Trophoblast cell (in vitro differentiated cells and primary cell): ENCODE data around the gene STXBP3.

Source experiments
- DNase-seq, 2 donors: peaks; one replicate each; pipeline ENCODE4 v3.0.0-alpha.2; 2016
- H2AFZ ChIP-seq: 2 replicates; pipeline ENCODE4 v1.6.1; 2013; ENCODE audit warnings: low read length, moderate library complexity, mild to moderate bottlenecking; ENCODE audit not compliant: insufficient read depth, poor library complexity
- H2AK5ac ChIP-seq: 2 replicates; pipeline ENCODE4 v1.6.1; 2013; ENCODE audit warnings: mild to moderate bottlenecking, low read length
- H2BK120ac ChIP-seq: 2 replicates; pipeline ENCODE4 v1.6.1; 2013; ENCODE audit warnings: low read length, mild to moderate bottlenecking, moderate library complexity; ENCODE audit not compliant: insufficient read depth, poor library complexity
- H2BK12ac ChIP-seq: 2 replicates; pipeline ENCODE4 v1.6.1; 2013; ENCODE audit warnings: mild to moderate bottlenecking, low read length, moderate library complexity
- H2BK5ac ChIP-seq: 2 replicates; pipeline ENCODE4 v1.6.1; 2013; ENCODE audit warnings: low read length, low read depth, moderate library complexity, mild to moderate bottlenecking; ENCODE audit not compliant: poor library complexity
- H3K14ac ChIP-seq: 2 replicates; pipeline ENCODE4 v1.6.1; 2013; ENCODE audit warnings: mild to moderate bottlenecking, low read length
- H3K18ac ChIP-seq: 2 replicates; pipeline ENCODE4 v1.6.1; 2013; ENCODE audit warnings: mild to moderate bottlenecking, low read length
- H3K23ac ChIP-seq: 2 replicates; pipeline ENCODE4 v1.6.1; 2013; ENCODE audit warnings: low read length
- H3K27ac ChIP-seq: 2 replicates; pipeline ENCODE4 v1.5.1; 2013; ENCODE audit warnings: low read depth, mild to moderate bottlenecking, inconsistent platforms, low read length, moderate library complexity
- H3K27me3 ChIP-seq: 2 replicates; pipeline ENCODE4 v1.6.1; 2013; ENCODE audit warnings: inconsistent platforms, mild to moderate bottlenecking, low read length, moderate library complexity; ENCODE audit not compliant: insufficient read depth
- H3K36me3 ChIP-seq, 2 experiments: 1 replicate in 1 of 2; 2 replicates in 1 of 2; pipeline ENCODE4 v1.6.1; 2013; ENCODE audit warnings: low read length in 2 of 2, mild to moderate bottlenecking in 2 of 2, moderate library complexity in 1 of 2; ENCODE audit not compliant: insufficient read depth in 2 of 2, control insufficient read depth in 1 of 2
- H3K4ac ChIP-seq: 2 replicates; pipeline ENCODE4 v1.6.1; 2013; ENCODE audit warnings: low read depth, mild to moderate bottlenecking, low read length, moderate library complexity
- H3K4me1 ChIP-seq, 2 experiments: 1 replicate in 1 of 2; 2 replicates in 1 of 2; pipeline ENCODE4 v1.6.1; 2013; ENCODE audit warnings: low read length in 2 of 2, mild to moderate bottlenecking in 2 of 2, moderate library complexity in 1 of 2; ENCODE audit not compliant: insufficient read depth in 2 of 2, control insufficient read depth in 1 of 2
- H3K4me2 ChIP-seq: 2 replicates; pipeline ENCODE4 v1.6.1; 2013; ENCODE audit warnings: inconsistent platforms, mild to moderate bottlenecking, low read length, moderate library complexity
- H3K4me3 ChIP-seq: 2 replicates; pipeline ENCODE4 v1.5.1; 2013; ENCODE audit warnings: mild to moderate bottlenecking, low read depth, low read length, inconsistent platforms
- H3K79me1 ChIP-seq: one replicate; pipeline ENCODE4 v1.6.1; 2013; ENCODE audit warnings: low read length
- H3K79me2 ChIP-seq: 2 replicates; pipeline ENCODE4 v1.6.1; 2013; ENCODE audit warnings: low read length, mild to moderate bottlenecking; ENCODE audit not compliant: control insufficient read depth, insufficient read depth, poor library complexity
- H3K9ac ChIP-seq: 2 replicates; pipeline ENCODE4 v1.6.1; 2013; ENCODE audit warnings: mild to moderate bottlenecking, low read length
- H3K9me3 ChIP-seq: 2 replicates; pipeline ENCODE4 v1.6.1; 2013; ENCODE audit warnings: low read depth, mild to moderate bottlenecking, control low read depth, inconsistent platforms, low read length; ENCODE audit not compliant: insufficient read depth
- H4K12ac ChIP-seq: 2 replicates; pipeline ENCODE4 v1.6.1; 2013; ENCODE audit warnings: low read depth, mild to moderate bottlenecking, low read length, moderate library complexity
- H4K8ac ChIP-seq: 2 replicates; pipeline ENCODE4 v1.6.1; 2013; ENCODE audit warnings: low read depth, mild to moderate bottlenecking, low read length, moderate library complexity
- H4K91ac ChIP-seq: one replicate; pipeline ENCODE4 v1.6.1; 2013; ENCODE audit warnings: low read depth, mild to moderate bottlenecking, low read length, moderate library complexity
- WGBS: extraction: QIAGEN DNeasy Blood & Tissue Kit; methylation state at CpG from one replicate; pipeline ENCODE4 v1.1.7; 2013; ENCODE audit warnings: missing lambda C conversion rate; ENCODE audit not compliant: insufficient read length, insufficient coverage; ENCODE audit errors: extremely low coverage; 5-methylcytosine and 5-hydroxymethylcytosine counted together

The STXBP3 gene

DNA sequence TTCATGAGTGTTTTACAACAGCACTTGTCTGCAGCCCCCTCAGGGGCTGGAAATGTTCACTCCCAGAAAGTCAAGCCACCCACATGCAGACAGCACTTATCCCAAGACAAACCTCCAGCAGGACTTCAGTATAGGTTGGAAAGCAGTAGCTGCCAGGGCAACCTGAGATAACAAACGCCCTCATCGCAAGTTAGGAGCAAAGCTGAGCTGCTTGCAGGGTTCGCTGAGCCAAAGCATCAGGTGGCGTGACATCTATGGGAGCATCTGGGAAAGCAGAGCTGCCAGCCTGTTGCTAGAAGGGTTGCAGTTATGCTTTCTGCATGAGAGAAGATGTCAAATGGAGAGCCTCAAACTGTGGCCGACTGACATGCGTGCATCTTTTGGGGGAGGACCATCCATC lies 4.2 kb upstream of the STXBP3 start:
- Histone ChIP-seq H4K91ac (no peak overlapping the region), H3K79me2 (peaks cover 5% of the 10 kb centered on the region), H2AFZ (no peak overlapping the region), H2AK5ac (no peak overlapping the region), H3K36me3 (no peaks in the 10 kb centered on the region), H3K9ac (no peak overlapping the region), H3K27me3 (no peaks in the 10 kb centered on the region), H3K79me1 (peaks cover 9% of the 10 kb centered on the region), H4K12ac (no peak overlapping the region), H3K4me1 (no peaks in the 10 kb centered on the region), H3K4me3 (no peak overlapping the region), H3K4me2 (no peak overlapping the region), H4K8ac (no peak overlapping the region), H3K27ac (no peak overlapping the region), H3K14ac (no peak overlapping the region), H2BK12ac (no peak overlapping the region), H3K9me3 (no peaks in the 10 kb centered on the region), H3K23ac (no peak overlapping the region), H3K18ac (no peak overlapping the region), H2BK5ac (no peak overlapping the region), H2BK120ac (no peak overlapping the region), H3K4ac (no peak overlapping the region)
- DNase-seq: no peak
- whole genome bisulfite sequencing: no CpG with 5 or more reads among the region's 6 CpGs

DNA sequence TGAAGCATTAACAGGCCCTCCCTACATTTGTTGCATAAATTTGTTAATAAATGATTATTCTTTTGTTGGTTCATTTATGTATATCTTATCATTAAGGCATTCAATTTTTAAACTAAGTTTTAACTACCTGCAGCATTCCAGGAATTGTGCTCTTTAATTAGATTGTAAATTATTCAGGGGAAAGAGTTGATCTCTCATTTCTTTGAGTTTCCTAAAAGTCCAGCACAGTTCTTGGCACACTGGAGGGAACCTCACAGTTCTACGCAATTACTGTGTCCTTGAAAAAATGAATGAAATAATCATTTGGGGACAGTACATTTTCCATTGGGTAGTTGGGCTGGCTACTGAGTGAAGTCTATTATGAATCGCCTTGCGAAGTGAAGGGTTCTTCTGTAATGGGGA lies 493 bp upstream of the STXBP3 start:
- no peak overlapping the region for H3K4ac ChIP-seq
- no peak overlapping the region for H3K18ac ChIP-seq
- H3K4me2 ChIP-seq: peak overlapping the region; percentile 33
- no peak overlapping the region for H3K14ac ChIP-seq
- no peaks in the 10 kb centered on the region for H3K4me1 ChIP-seq
- H3K9me3 ChIP-seq: no peaks in the 10 kb centered on the region
- H4K12ac ChIP-seq: peak overlapping the region; percentile 80
- no peak overlapping the region for H3K9ac ChIP-seq
- peak overlapping the region; percentile 5 for H2BK120ac ChIP-seq
- H2BK12ac ChIP-seq: no peak overlapping the region
- H4K8ac ChIP-seq: peak overlapping the region; percentile 64
- H3K27ac ChIP-seq: no peak overlapping the region
- no peak overlapping the region for H2AK5ac ChIP-seq
- no peak overlapping the region for H4K91ac ChIP-seq
- H3K79me2 ChIP-seq: peaks cover 5% of the 10 kb centered on the region
- H3K36me3 ChIP-seq: peaks cover 3% of the 10 kb centered on the region in 2 experiments
- no peak overlapping the region for H2AFZ ChIP-seq
- WGBS: no CpG with 5 or more reads among the region's 3 CpGs
- no peak overlapping the region for H2BK5ac ChIP-seq
- H3K79me1 ChIP-seq: peaks cover 9% of the 10 kb centered on the region
- no peak overlapping the region for H3K4me3 ChIP-seq
- no peaks in the 10 kb centered on the region for H3K27me3 ChIP-seq
- no peak for DNase-seq
- no peak overlapping the region for H3K23ac ChIP-seq

DNA sequence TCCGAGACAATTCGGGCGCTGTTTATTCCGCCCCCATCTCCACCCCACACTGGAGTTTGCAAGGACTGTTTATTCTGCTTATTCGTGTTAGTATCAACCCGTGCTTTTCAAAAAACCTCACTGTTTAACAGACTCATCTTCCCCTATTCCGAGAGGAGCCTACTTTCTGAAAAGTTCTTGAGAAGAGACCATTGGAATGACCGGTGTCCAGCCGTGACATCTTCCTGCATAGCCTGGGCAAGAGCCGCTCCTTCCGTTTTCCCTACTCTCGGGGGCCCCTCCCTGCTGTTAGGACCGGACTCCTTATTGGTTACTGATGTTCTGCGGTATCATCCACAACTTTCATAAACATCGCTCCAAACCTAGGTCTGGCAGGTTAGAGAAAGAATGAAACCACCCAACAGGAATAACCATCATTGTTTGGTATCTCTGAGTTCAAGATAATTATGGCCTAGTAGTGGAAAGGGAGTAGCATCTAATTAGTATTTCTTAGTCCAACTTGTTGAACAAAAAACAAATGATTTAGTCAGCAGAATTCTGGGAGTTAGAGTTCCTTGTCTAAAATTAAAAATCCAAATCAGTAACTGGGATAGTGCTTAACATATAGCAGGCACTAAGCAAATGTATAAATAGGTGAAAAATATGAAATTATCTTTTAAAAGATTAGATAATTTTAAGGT lies 837 bp downstream of the STXBP3 start:
- peaks cover 9% of the 10 kb centered on the region for H3K79me1 ChIP-seq
- H3K36me3 ChIP-seq: peaks cover 3% of the 10 kb centered on the region in 2 experiments
- H3K79me2 ChIP-seq: peaks cover 5% of the 10 kb centered on the region
- H2AK5ac ChIP-seq: peak overlapping the region; percentile 27
- H2BK5ac ChIP-seq: peak overlapping the region; percentile 88
- H3K4me3 ChIP-seq: peak overlapping the region; percentile 86
- H2BK12ac ChIP-seq: no peak overlapping the region
- H3K4me1 ChIP-seq: no peaks in the 10 kb centered on the region
- H4K91ac ChIP-seq: peak overlapping the region; percentile 91
- peak overlapping the region; percentile 88 for H3K27ac ChIP-seq
- H4K8ac ChIP-seq: peak overlapping the region; percentile 94
- peak; percentile 80 to 81 for DNase-seq
- no peaks in the 10 kb centered on the region for H3K27me3 ChIP-seq
- H2AFZ ChIP-seq: peak overlapping the region; percentile 80
- WGBS: no CpG with 5 or more reads among the region's 15 CpGs
- H3K9me3 ChIP-seq: no peaks in the 10 kb centered on the region
- H3K4me2 ChIP-seq: peak overlapping the region; percentile 77
- peak overlapping the region; percentile 60 for H3K4ac ChIP-seq
- peak overlapping the region; percentile 78 for H3K14ac ChIP-seq
- peak overlapping the region; percentile 81 for H4K12ac ChIP-seq
- peak overlapping the region; percentile 85 for H2BK120ac ChIP-seq
- peak overlapping the region; percentile 94 for H3K18ac ChIP-seq
- no peak overlapping the region for H3K23ac ChIP-seq
- H3K9ac ChIP-seq: peak overlapping the region; percentile 86

DNA sequence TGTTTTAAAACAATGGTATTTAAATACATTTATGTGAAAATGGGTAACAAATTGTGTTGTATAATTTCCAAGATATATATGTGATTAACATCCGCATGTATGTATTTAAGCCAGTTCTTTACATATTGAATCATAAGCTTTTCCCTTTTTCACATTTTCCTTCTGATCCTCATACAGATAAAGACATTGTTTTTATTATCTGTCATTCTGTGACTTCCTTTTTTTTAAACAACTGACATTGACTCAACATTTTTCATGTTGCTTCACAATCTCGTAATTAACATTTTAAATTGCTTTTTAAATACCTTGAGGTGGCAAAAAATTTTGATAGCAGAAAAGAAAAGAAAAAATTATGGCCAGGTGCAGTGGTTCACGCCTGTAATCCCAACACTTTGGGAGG lies 1.4 kb downstream of the STXBP3 start:
- H3K36me3 ChIP-seq: peaks cover 3 to 5% of the 10 kb centered on the region in 2 experiments
- no peak overlapping the region for H3K4me2 ChIP-seq
- H3K18ac ChIP-seq: no peak overlapping the region
- WGBS: no CpG with 5 or more reads among the region's 3 CpGs
- peaks cover 9% of the 10 kb centered on the region for H3K79me1 ChIP-seq
- no peaks in the 10 kb centered on the region for H3K9me3 ChIP-seq
- H3K4ac ChIP-seq: no peak overlapping the region
- H3K4me3 ChIP-seq: no peak overlapping the region
- H3K27me3 ChIP-seq: no peaks in the 10 kb centered on the region
- no peak overlapping the region for H4K12ac ChIP-seq
- no peak overlapping the region for H3K14ac ChIP-seq
- H3K79me2 ChIP-seq: peaks cover 5% of the 10 kb centered on the region
- no peak overlapping the region for H4K91ac ChIP-seq
- peak in 1 of 2 donors; percentile 78 for DNase-seq
- no peak overlapping the region for H2AFZ ChIP-seq
- no peaks in the 10 kb centered on the region for H3K4me1 ChIP-seq
- no peak overlapping the region for H3K27ac ChIP-seq
- H2AK5ac ChIP-seq: no peak overlapping the region
- no peak overlapping the region for H4K8ac ChIP-seq
- H3K23ac ChIP-seq: no peak overlapping the region
- H2BK5ac ChIP-seq: no peak overlapping the region
- no peak overlapping the region for H2BK120ac ChIP-seq
- H2BK12ac ChIP-seq: no peak overlapping the region
- no peak overlapping the region for H3K9ac ChIP-seq
